Activated CD8-positive, alpha-beta memory T cell treated with anti-CD3 and anti-CD28 coated beads, Interleukin-2, amount 50 U/mL, for 24 hours (primary cell): ENCODE measurements around the gene GDF3.
"Not testable (repeated sequence)": the region's sequence is repeated elsewhere in the genome, so short reads cannot be mapped to it uniquely, and the experiment has no call there.

Experiments used
- DNase-seq: peaks from one replicate; pipeline ENCODE4 v3.0.0-alpha.2; 2020; ENCODE audit errors: extremely low read depth

The GDF3 gene

GRCh38 chr12:7667125-7667524, 28.4 kb downstream of the GDF3 start:
- DNase-seq = no peak

- no peak for DNase-seq
These were observed 29.0 kb downstream of the GDF3 start for GRCh38 chr12:7666595-7666994.

- no peak for DNase-seq
These were observed 33.8 kb downstream of the GDF3 start for GRCh38 chr12:7661741-7662140.

- no peak for DNase-seq
These were observed 39.5 kb downstream of the GDF3 start for GRCh38 chr12:7656121-7656520.

GRCh38 chr12:7650091-7650490, 45.5 kb downstream of the GDF3 start:
- DNase-seq = no peak

- DNase-seq = no peak
These were observed 48.5 kb downstream of the GDF3 start for GRCh38 chr12:7647071-7647470.

- DNase-seq = no peak
These were observed 49.4 kb downstream of the GDF3 start for GRCh38 chr12:7646178-7646475.

GRCh38 chr12:7645395-7646177, 50.0 kb downstream of the GDF3 start:
- no peak for DNase-seq

GRCh38 chr12:7642876-7643309, 52.7 kb downstream of the GDF3 start:
- no peak for DNase-seq

- DNase-seq = no peak
These were observed 53.3 kb downstream of the GDF3 start for GRCh38 chr12:7642287-7642686.

- DNase-seq = not testable (repeated sequence)
These were observed 55.2 kb downstream of the GDF3 start for GRCh38 chr12:7640123-7640995.
